Right atrium auricular region (tissue), 2 donors: ENCODE results near the gene HSD17B1. TPM values are rescaled to one million over a fixed set of nuclear protein-coding genes. Genes with fewer than 3 reads are reported as not detected.

Experiments used
- DNase-seq: peaks from one replicate; pipeline ENCODE4 v3.0.0-alpha.2; 2019; ENCODE audit warnings: low spot score
- H3K27ac ChIP-seq, 2 donors: fragments of 200-600 bp; sonication (generic); 1 replicate in 1 of 2; 2 replicates in 1 of 2; pipeline ENCODE4 v1.5.1; 2016 to 2019
- H3K27me3 ChIP-seq, 2 donors: fragments of 200-600 bp; sonication (generic); one replicate each; pipeline versions ENCODE4 v1.5.1 to v1.6.0; 2017 to 2019
- H3K36me3 ChIP-seq: fragments of 200-600 bp; sonication (generic); one replicate; pipeline ENCODE4 v1.5.1; 2016
- H3K4me1 ChIP-seq, 2 donors: fragments of 200-600 bp; sonication (generic); one replicate each; pipeline versions ENCODE4 v1.5.1 to v1.6.0; 2017 to 2019
- H3K4me3 ChIP-seq, 2 donors: fragments of 200-600 bp; sonication (generic); 1 replicate in 1 of 2; 2 replicates in 1 of 2; pipeline ENCODE4 v1.5.1; 2017 to 2019; ENCODE audit warnings: mild to moderate bottlenecking in 1 of 2, moderate library complexity in 1 of 2
- H3K9me3 ChIP-seq, 2 donors: fragments of 200-600 bp; sonication (generic); one replicate each; pipeline ENCODE4 v1.5.1; 2019
- total RNA-seq, 2 donors: library from RNA; depleted of rRNA; stranded (reverse); fragments of >200 nt; gene quantifications; one replicate each; pipeline ENCODE4 v1.1.0, GENCODE V29; 2016
- TF ChIP-seq, protein P1 (sequence below), 2 donors: fragments of 200-600 bp; sonication (generic); IDR thresholded peaks; one replicate each; pipeline ENCODE4 v1.5.1; 2019; ENCODE audit warnings: antibody characterized with exemption in 2 of 2

Gene HSD17B1
- total RNA-seq, 2 donors from 2014 or later, result 0.39 to 0.78 TPM

GRCh38 chr17:42571435-42572225 lies 18.9 kb downstream of the HSD17B1 start:
- peaks cover 60% of the 10 kb centered on the region for H3K36me3 ChIP-seq
- H3K4me1 ChIP-seq, result peaks cover 0 to 33% of the 10 kb centered on the region in 2 donors
- DNase-seq, result no peak
- no peaks in the 10 kb centered on the region for H3K9me3 ChIP-seq
- TF ChIP-seq, protein P1, sequence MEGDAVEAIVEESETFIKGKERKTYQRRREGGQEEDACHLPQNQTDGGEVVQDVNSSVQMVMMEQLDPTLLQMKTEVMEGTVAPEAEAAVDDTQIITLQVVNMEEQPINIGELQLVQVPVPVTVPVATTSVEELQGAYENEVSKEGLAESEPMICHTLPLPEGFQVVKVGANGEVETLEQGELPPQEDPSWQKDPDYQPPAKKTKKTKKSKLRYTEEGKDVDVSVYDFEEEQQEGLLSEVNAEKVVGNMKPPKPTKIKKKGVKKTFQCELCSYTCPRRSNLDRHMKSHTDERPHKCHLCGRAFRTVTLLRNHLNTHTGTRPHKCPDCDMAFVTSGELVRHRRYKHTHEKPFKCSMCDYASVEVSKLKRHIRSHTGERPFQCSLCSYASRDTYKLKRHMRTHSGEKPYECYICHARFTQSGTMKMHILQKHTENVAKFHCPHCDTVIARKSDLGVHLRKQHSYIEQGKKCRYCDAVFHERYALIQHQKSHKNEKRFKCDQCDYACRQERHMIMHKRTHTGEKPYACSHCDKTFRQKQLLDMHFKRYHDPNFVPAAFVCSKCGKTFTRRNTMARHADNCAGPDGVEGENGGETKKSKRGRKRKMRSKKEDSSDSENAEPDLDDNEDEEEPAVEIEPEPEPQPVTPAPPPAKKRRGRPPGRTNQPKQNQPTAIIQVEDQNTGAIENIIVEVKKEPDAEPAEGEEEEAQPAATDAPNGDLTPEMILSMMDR (IDR thresholded peaks at IDR 0.05), result no peak
- H3K27ac ChIP-seq, result no peak overlapping the region
- H3K4me3 ChIP-seq, result no peak overlapping the region
- no peaks in the 10 kb centered on the region for H3K27me3 ChIP-seq

- Histone ChIP-seq H3K4me1 (peaks cover 0 to 34% of the 10 kb centered on the region in 2 donors), H3K9me3 (no peaks in the 10 kb centered on the region), H3K36me3 (peaks cover 60% of the 10 kb centered on the region), H3K27me3 (no peaks in the 10 kb centered on the region), H3K27ac (no peak overlapping the region), H3K4me3 (no peak overlapping the region)
- TF ChIP-seq, protein P1 (IDR thresholded peaks at IDR 0.05), result no peak
- no peak for DNase-seq
Measured at GRCh38 chr17:42573095-42573494, 20.4 kb downstream of the HSD17B1 start.

- Histone ChIP-seq H3K36me3 (peaks cover 49% of the 10 kb centered on the region), H3K9me3 (no peaks in the 10 kb centered on the region), H3K4me3 (no peak overlapping the region), H3K27ac (no peak overlapping the region), H3K4me1 (peaks cover 0 to 33% of the 10 kb centered on the region in 2 donors), H3K27me3 (no peaks in the 10 kb centered on the region)
- TF ChIP-seq, protein P1 (IDR thresholded peaks at IDR 0.05), result no peak
- no peak for DNase-seq
Measured at GRCh38 chr17:42574463-42574862, 21.7 kb downstream of the HSD17B1 start.

- TF ChIP-seq, protein P1 (IDR thresholded peaks at IDR 0.05), result no peak
- Histone ChIP-seq H3K27me3 (no peaks in the 10 kb centered on the region), H3K27ac (peak overlapping the region; percentile 84 to 94), H3K4me1 (peaks cover 0 to 22% of the 10 kb centered on the region in 2 donors), H3K4me3 (peak overlapping the region; percentile 66 to 68), H3K36me3 (peaks cover 46% of the 10 kb centered on the region), H3K9me3 (no peaks in the 10 kb centered on the region)
- no peak for DNase-seq
Measured at GRCh38 chr17:42577140-42577531, 24.4 kb downstream of the HSD17B1 start.

DNA sequence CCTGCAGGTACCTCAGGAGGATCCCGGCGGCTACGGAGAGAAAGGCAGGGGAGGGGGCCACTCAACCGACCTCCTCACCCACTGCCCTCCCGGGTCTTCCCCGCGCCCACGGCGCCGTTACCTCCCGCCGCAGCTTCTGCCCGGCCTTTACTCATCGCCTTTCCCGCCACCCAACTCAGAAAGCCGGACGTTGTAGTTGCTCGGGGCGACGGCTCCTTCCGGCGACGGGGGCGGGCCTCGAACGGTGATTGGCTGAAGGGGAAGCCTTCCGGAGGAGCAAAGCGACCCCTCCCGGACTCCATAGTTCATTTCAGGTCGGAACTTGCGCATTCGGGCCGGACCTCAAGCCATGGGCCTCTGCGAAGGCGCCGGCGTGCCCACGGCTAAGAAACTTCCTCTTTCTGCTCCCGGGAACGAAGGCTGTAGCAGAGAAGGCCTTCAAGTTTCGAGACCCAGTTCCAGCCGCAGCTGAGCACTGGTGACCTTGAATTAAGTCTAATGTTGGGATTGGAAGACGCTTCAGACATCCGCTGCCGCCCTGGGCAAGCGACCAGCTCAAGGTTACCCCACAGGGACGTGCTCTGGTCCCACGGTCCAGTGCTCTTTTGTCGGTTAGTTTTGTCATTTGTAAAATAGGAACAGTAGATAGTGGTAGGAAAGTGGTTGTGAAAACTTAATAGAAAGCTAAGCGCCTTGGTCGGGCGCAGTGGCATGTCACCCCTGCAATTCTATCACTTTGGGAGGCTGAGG lies 25.0 kb downstream of the HSD17B1 start, which contains the start of gene PSMC3IP:
PSMC3IP (minus strand) TSS at position 198 of the 750 bp plus-strand sequence; CDS start at position 155, 43 bp downstream.
- DNase-seq, result peak; percentile 96
- no peaks in the 10 kb centered on the region for H3K27me3 ChIP-seq
- TF ChIP-seq, protein P1 (IDR thresholded peaks at IDR 0.05), result peak in 1 of 2 donors; percentile 22
- peak within 1 kb of the TSS; percentile 84 to 94 for H3K27ac ChIP-seq
- peaks cover 0 to 22% of the 10 kb centered on the region in 2 donors for H3K4me1 ChIP-seq
- H3K36me3 ChIP-seq, result peaks cover 46% of the 10 kb centered on the region
- peak within 1 kb of the TSS; percentile 66 to 68 for H3K4me3 ChIP-seq
- no peaks in the 10 kb centered on the region for H3K9me3 ChIP-seq
